GM21423 (cell line): ENCODE data around the gene TOGARAM2.
"Not testable (repeated sequence)": the region's sequence is repeated elsewhere in the genome, so short reads cannot be mapped to it uniquely, and the experiment has no call there.

ENCODE experiments used
- ATAC-seq: cut with Tn5 transposase; IDR thresholded peaks from one replicate; pipeline ENCODE4 v1.9.1; 2021; ENCODE audit warnings: mild to moderate bottlenecking, moderate library complexity; ENCODE audit not compliant: unreplicated experiment

Gene TOGARAM2

GRCh38 chr2:28976584-28976983, 4.5 kb upstream of the TOGARAM2 start:
- no peak for ATAC-seq

GRCh38 chr2:28977176-28977875, 3.8 kb upstream of the TOGARAM2 start:
- no peak for ATAC-seq

DNA sequence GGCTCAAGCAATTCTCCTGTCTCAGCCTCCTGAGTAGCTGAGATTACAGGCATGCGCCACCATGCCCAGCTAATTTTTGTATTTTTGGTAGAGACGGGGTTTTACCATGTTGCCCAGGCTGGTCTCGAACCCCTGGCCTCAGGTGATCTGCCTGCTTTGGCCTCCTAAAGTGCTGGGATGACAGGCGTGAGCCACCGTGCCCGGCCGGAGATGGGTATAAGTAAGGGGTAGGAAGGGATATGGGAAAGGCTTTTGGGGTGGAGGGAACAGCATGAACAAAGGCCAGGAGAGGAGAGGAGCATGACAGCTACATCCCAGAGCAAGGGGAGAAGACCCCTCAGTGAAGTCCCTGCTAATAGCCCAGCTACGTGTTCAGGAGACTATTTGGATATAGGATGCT, 3.1 kb upstream of the TOGARAM2 start:
- ATAC-seq: not testable (repeated sequence)

DNA sequence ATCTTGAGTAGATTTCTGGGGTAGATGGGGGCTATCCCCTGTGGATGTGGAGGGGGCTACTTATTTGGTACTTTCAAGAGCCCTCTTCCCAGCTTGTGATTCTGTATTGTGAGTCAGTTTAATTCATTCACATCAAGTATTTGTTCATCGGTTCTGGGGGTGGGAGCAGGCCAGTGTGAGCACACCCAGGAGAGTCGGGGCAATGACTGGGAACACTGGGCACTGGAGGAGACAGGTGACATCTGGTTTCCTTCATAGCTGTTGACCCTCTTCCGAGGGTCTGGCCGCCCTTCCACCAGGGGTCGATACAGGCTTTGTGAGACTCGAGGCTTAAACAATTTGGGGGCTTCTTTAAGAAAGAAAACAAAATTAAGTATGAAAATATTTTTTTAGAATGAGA, 2.5 kb upstream of the TOGARAM2 start:
- no peak for ATAC-seq

DNA sequence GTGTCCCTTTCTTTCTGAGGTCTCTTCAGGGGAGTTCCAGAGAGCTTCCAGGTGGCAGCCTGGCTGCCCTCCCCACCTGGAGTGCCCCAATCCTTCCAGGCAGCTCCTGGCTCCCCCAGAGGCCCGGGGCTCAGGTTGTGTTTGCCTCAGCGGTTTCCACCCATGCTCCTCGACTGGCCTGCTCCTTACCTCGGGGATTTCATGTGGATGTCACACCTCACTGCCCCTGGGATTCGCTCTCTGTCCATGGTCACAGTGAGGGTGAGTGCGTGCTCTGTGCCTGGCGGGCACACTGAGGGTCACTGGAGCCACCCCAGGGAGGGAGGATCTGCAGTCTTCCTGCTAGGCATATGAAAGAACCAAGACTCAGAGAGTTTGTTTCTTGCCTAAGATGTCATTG, 2.1 kb upstream of the TOGARAM2 start:
- no peak for ATAC-seq

GRCh38 chr2:28979576-28980366, 1.3 kb upstream of the TOGARAM2 start:
- no peak for ATAC-seq

DNA sequence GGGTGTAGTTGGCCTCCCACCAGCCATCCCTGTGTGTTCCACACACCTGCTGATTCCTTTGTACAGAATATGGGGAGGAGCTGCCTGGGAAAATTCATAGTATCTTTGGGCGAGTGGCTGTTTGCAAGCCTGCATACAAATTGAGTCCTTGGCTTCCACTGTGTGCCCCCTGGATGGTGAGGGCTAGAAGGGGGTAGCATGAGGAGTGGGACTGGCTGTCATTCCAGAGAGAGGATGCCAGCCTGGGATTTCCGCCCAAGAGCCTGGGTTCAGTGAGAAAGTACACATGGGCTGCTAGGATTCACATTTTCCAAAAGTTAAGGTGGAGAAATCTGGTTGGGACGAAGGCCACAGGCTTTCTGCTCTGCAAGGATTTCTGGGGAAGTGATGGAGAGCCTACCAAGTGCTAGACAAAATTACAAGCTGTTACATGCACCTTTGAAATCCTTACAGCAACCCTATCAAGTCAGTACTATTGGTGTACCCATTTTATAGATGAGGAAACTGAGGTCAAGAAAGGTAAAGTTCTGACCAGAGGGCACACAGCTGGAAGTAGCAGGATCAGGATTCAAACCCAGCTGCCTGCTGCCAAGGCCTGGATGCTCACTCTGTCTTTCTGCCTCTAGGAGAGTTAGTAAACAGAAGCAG, 606 bp upstream of the TOGARAM2 start:
- no peak for ATAC-seq

DNA sequence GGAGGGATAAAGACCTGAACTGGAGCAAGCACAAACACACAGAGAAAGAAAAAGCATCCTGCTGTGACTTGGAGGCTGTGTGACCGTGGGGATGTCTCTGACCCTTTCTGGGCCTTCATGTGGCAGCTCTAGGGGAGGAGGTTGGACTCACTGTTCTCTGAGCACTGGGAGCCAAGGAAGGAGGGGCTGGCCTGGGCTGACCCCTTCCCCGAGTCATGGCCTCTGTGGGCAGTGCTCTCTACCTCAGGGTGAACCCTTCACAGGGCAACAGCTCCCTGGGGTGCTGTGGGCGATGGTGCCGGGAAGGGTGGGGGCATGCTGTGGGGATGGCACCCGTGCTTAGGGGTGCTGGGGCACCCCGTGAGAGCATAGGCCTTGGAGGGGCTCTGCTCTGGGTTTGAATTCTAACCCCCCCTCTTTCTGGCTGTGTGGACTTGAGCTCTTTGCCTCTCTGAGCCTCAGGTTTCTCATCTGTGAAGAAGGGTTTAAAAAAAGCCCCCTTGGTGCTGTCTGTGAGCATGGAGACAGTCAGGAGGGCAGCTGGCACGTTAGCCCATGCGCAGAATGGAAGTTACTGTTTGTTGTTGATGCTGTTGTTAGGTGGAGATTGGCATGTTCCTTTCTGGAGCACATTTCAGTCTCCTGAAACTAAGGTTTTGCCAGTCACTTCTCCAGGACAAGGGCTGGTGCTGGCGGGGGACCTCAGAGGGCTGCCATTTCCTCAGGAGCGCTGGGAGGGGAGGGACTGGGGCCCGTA, 700 bp downstream of the TOGARAM2 start:
- ATAC-seq: no peak

- ATAC-seq: no peak
Measured at GRCh38 chr2:28982381-28982950, 1.4 kb downstream of the TOGARAM2 start.

GRCh38 chr2:28986429-28986828, 5.3 kb downstream of the TOGARAM2 start:
- ATAC-seq: no peak

DNA sequence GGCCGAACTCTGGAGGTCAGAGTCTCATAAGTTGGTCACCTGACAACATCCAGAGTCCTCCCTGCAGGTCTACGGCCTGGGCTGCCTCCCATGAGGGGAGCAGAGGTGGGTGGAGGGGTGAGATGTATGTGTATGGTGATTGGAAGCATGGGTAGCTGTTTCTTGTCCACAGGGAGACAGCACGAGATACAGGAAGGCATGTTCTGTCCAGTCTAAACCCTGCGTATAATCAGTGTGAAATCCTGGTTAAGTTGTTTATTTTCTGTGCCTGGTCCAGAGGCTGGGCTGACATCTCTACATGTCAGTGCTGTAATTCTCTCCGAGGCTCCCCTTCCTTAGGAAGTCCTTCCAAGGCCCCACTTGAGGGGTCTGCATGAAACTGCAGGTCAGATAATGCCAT, 8.9 kb downstream of the TOGARAM2 start:
- no peak for ATAC-seq

- no peak for ATAC-seq
Measured at GRCh38 chr2:28990445-28990844, 9.3 kb downstream of the TOGARAM2 start.

DNA sequence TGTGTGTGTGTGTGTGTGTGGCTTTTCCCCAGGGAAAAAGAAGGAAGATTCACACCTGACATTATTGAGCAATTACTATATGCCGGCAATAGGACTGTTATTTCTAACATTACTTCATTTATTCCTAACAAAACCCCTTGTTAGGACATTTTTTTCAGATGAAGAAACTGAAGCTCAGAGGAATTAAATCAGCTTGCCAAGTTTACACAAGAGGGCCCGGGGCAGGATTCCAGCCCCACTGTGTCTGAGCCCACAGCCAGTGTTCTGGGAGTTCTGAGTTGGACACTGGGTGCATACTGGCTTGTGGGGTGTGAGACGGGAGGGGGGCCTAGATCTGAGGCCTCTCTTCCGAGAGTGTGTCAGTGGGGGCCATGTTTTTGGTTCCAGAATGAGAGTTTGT, 9.9 kb downstream of the TOGARAM2 start:
- no peak for ATAC-seq

GRCh38 chr2:28991460-28991859, 10.4 kb downstream of the TOGARAM2 start:
- no peak for ATAC-seq

DNA sequence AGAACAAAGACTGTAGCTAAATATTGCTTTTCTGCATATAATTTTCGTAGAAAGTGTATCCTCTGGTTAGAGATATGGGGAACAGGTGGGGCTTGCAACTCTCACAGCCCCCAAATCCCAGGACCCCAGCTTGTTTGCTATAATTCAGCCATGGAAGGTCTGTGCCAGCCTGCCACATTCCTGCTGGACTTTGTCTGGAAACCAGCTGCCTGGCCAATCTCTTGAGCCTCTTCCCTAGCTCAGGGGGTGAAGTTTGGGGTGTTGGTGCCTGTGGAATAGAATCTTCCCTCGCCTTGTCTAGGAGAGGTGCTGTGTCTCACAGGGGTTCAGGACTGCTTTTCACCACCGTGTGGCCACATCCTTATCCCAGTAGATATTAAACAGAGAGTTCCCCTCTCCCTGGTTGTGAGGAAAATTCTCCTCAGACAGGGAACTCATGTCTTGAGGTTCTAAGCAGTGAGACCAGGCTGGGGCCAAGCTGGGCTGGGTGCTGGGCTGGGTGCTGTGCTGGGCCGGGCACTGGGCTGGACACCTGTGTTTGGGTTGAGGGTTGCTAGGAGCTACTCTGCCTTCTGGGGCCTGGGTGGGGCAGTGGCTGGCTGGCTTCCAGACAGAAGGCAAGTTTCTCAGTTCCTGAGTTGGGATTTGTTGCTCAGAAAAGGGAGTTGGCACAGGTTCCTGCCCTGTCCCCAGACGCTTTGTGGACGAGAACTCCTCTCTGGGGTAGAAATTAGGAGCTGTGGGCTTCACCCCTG, 12.3 kb downstream of the TOGARAM2 start:
- no peak for ATAC-seq

DNA sequence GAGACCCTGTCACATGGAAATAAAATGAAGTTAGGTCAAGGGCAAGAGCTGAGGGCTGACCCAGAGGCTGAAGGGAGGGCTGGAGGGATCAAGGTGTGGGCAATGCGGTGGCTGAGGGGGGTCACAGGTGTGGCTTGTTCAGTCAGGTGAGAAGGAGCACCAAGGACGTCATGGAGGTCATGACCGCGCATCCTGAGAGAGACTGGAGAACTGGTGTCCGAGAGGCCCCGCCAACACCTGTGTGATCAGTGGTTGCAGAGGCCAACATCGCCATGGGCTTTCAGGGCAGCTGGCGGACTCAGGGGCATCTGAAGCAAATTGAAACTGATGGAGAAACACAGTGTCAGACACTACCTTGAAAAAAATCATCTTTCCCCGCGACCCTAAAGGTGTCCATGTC, 13.0 kb downstream of the TOGARAM2 start:
- ATAC-seq: no peak

GRCh38 chr2:28994679-28995078, 13.6 kb downstream of the TOGARAM2 start:
- ATAC-seq: no peak

DNA sequence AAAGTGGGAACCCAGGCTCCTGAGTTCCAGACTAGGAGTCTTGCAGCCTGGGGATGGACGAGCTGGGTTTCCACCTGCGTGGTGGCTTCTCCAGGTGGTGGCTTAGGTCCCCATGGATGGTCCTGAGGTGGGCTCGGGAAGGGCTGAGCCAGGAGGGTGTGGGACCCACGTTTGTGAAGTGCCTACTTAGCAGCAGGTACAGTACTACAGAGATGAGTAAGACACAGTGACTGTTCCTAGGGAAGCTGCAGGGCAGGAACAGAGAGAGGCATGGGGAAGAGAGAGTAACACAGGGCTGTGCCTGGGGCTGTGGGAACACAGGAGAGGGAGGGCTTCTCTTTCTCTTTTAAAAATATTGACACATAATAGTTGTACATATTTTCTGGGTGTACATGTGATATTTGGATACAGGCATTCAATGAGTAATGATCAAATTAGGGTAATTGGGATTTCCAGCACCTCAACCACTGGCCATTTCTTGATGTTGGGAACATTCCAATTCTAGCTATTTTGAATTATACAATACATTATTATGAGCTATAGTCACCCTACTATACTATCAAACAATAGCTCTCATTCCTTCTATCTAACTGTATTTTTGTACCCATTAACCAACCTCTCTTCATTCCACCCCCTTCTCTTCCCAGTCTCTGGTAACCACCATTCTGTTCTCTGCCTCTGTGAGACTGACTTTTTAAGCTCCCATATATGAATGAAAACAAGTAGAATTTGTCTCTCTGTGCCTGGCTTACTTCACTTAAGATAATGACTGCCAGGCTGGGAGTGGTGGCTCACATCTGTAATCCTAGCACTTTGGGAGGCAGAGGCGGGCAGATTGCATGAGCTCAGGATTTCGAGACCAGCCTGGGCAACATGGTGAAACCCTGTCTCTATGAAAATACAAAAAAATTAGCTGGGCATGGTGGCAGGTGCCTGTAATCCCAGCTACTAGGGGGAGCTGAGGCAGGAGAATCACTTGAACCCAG, 15.0 kb downstream of the TOGARAM2 start:
- no peak for ATAC-seq

- ATAC-seq: no peak
Measured at GRCh38 chr2:28997237-28997846, 16.2 kb downstream of the TOGARAM2 start.
